HCT116 (cell line): ENCODE results near the gene GLB1L.

Experiments
- CTCF ChIP-seq, 3 experiments: fragments of 200-600 bp in 1 of 3; sonication (generic) in 1 of 3; IDR thresholded peaks in 2 of 3; conservative IDR thresholded peaks in 1 of 3; 2 replicates each; pipeline ENCODE4 v1.5.1; 2012 to 2017; ENCODE audit warnings: low read depth in 2 of 3, low read length in 2 of 3, antibody characterized with exemption in 1 of 3, borderline replicate concordance in 1 of 3, control low read depth in 1 of 3, mild to moderate bottlenecking in 1 of 3, mixed read lengths in 1 of 3, mixed run types in 1 of 3, moderate library complexity in 1 of 3; ENCODE audit not compliant: insufficient read depth in 1 of 3
- POLR2A ChIP-seq: IDR thresholded peaks from 2 replicates; pipeline ENCODE4 v1.7.0; 2011; ENCODE audit warnings: borderline replicate concordance; ENCODE audit not compliant: insufficient read depth, insufficient read length; ENCODE audit errors: extremely low read depth
- TCF7L2 ChIP-seq: IDR thresholded peaks from 2 replicates; pipeline ENCODE4 v1.7.0; 2011; ENCODE audit warnings: borderline replicate concordance, inconsistent platforms; ENCODE audit not compliant: insufficient read depth, insufficient read length; ENCODE audit errors: extremely low read depth

- TF ChIP-seq POLR2A (no peak), TCF7L2 (no peak), CTCF (IDR thresholded peaks at IDR 0.05 in 2 of 3, conservative IDR thresholded peaks at IDR 0.05 in 1 of 3; ENCODE audit: borderline replicate concordance in 1 of 3, insufficient read depth in 1 of 3, low read depth in 2 of 3, low read length in 2 of 3) (no peak)
Measured at GRCh38 chr2:219252900-219253752, 7.9 kb upstream of the GLB1L start, which contains the start of gene TUBA4B.
